Fibroblast of skin of left biceps (primary cell): Measurements from ENCODE around the gene DDIT4.

Experiments used
- DNase-seq, 2 experiments: peaks; one replicate each; pipeline ENCODE4 v3.0.0-alpha.2; 2013; ENCODE audit warnings: low read depth in 2 of 2

The DDIT4 gene

DNA sequence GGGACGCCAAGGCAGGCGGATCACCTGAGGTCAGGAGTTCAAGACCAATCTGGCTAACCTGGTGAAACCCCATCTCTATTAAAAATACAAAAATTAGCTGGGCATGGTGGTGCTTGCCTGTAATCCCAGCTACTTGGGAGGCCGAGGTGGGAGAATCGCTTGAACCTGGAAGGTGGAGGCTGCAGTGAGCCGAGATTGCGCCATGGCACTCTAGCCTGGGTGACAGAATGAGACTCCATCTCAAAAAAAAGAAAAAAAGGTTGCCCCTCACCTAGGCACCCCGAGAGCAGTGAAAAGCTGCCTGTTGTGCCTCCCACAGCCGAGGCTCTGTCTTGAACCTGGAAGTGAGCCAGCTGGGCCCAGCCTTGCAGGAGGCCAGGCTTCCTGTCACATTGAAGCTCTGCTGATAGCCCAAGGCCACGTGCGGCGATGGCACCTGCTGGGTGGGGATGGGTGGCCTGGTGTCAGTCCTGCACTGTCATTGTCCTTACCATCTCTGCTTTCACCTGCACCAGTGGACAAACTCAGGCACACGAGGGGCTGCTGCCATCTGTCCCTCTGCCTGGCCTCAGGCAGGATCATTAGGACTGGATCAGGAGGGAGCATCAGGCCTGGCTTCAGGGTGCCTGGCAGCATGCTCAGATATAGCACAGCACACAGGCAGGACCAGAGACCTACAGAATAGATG, 43.2 kb downstream of the DDIT4 start:
- DNase-seq = no peak

DNA sequence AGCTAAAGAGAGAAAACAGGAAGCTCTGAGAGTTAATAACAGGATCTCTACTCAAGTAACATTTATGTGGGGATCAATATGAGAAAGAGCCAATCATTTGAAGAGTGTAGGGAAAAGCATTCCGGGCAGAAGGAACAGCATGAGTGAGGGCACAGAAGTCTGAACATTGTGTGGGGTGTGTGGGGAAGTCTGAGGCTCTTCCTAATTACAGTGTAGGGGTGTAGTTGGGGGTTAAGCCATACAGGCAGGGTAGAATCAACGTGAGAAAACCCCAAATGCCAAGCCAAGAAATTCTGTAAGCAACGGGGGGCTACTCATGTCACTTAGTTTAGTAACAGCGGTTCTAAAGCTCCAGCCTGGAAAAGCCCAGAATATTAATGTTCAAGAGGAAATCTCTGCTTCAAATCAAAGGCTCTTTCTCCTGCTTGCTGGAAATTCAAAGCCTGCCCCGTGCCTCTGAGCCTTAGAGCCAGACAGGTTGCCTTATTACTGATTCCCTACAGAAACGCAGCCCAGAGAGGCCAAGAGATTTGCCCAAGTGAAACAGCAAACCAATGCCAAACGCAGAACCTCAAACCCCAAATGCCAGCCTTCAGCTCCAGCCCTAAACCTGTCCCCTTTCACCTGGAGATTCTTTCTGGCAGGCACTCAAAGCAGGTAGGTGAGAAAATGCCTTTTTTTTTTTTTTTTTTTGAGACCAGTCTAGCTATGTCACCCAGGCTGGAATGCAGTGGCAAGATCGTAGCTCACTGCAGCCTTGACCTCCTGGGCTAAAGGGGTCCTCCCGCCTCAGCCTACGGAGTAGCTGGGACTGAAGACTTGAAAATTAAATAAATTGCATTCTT, 44.9 kb downstream of the DDIT4 start:
- no peak for DNase-seq

DNA sequence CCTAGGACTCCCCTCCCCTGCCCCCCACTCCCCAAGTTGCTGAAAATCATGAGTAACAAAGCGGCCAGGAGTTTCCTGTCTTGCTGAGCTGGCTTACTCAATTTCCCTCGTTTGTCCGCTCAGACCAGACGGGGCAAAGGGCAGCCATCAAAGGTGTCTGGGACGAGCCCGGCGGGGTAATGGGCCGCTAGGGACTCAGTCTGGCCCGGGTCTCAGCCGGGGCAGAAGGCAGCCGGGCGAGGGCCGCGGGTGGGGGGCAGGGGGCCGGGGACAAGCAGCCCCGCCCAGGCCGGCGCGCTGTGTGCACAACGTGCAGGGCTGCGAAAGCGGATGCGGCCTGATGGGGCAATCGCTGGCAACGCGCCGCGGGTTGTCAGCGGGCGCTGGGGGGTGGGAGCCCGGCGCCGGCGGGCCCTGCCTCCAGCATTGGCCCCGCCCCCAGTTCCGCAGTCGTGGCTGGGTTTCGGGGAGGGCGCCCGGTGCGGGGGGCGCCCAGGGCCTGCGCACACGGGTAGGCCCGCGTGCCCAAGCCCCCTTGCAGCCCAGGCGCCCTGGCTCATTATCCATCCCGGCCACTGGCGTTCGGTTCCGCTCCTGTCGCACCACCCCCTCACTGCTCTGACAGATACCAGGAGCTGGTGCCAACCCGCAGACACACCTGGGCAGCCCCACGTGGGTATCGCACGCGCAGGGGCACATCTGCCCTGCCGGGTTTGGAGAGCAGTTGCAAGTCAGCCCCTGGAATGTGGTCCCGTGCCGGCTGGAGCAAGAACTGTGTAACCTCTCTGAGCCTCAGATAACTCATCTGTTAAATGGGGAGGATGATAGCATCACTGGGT, 45.9 kb downstream of the DDIT4 start:
- DNase-seq = peak; percentile 90 to 91

DNA sequence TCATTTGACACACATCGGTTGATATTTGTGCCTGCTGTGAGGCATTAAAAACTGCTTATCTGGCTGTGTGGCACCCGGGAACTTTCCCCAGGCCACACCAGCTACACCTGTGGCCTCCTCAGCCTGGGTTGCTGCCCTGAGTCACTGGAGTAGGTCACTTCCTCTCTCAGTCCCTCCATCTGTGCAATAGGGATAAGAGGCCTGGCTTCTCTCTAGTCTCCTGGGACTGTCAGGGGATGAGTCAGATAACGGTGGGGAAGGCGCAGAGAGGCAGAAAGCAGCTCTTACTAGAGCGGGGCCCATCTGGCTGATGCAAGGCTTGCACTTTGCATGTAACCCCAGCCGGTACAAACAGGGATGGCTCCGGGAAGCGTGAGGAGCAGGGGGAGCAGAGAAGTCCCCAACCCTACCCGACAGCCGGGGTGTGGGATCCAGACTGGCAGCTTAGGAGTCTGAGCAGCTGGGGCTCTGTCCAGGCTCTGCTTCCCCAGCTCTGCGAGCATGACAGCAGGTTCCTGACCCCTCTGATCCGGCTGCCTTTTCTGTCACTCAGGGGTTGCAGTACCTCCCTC, 47.0 kb downstream of the DDIT4 start:
- DNase-seq = peak; percentile 100

DNA sequence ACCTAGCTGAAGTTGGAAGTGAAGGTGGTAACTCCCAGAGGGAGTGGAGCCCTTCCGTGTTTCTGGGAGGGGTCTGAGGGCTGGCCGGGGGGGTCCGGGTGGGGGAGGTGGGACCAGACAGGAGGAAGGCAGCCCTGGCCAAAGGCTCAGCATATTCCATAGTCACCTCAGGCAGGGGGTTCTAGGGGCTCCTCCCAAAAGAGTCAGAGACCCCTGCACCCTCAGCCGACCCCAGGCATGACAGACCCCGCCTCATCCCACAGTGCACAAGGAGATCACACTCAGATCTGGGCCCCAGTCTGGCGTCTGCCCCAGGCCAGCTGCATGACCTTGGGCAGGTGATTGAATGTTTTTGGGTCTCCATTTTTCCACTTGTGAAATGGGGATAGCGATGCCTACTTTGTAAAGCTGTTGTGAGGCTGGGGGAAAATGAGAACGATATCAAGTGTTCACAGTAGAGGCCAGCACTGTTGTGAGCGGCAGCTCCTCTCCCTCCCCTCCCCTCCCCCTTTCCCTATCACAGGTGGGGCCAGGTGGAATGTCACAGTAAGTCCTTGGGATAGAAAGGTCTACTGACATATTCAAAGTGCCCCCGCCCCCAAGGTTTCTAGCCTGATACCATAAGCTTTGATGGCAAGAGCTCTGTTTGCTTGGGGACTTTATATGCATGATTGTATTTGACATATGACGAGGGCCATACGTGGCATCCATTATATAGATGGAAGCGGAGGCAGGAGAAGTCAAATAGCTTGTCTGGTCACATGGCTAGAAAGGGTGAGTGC, 47.7 kb downstream of the DDIT4 start:
- no peak for DNase-seq

DNA sequence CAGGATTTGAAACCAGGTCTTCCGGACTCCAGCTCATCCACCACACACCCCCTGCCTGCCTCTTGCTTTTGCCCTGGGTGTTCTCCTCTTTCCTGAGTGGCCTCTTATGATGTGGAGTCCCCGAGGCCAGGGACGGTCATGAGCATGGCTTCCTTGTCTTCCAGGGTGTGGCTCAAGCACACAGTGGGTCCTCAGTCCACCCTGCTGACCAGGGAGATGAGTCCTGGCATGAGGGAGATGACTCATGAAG, 48.2 kb downstream of the DDIT4 start:
- DNase-seq = no peak

DNA sequence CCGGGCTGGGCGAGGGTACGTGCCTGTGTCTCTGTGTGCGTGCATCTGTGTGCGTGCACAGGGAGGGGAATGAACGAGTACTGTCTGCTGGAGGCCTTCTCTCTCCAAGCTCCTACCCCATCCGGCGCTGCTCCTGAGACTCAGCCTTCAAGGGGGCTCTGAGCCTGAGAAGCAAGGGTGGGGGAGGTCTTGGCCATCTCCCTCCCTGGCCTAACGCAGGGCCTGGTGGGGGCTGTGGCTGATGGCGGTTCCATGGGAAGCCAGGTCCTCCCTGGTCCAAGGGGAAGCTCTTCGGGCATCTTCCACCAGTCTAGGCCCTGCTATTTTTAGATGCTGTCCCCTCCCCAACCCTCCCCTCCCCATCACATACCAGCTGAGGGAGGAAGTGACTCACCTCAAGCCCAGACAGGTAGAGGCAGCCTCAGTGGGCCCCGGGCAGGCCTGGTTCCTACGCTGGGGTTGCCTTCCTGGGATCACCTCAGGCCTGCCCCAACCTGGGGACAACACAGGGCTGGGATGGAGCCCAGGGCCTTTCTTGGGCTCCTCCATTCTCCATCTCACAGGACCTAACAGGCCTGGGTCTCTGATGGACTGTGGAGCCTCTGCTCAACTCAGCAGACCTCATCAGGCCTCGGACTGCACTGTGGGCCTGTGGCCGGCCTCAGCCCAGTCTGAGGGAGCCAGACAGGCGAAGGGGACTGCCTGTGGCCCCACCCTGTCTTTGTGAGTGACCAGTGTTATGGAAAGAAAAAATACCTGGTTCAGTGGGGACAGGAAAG, 48.7 kb downstream of the DDIT4 start:
- DNase-seq = no peak

DNA sequence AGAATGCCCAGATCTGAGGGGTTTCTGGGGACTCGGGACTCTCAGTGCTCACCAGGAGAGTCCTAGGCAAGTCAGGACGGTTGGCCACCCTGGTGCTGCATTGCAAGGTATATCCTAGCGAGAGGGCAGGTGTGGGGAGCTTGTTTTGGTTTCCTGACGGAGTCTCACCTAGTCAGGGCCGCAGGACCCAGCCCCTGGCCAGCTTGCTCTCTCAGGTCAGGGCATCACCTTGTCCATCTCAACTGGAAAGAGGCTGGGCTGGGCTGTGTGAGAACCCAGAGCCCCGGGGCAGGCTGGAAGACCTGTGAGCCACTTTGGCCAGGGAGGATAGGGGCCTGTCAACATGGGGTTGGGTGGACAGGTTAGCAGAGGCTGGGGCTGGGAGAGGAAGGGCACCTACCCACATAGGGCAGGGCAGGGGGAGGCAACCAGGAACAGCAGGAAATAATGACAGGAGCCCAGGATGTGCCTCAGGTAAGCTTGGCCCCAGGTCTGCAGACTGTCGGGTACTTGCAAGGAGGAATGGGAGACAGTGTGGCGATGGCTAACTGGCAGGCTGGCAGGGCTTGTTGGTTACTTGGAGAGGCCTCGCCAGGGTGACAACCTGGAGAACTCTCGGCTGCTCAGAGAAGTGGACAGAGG, 49.5 kb downstream of the DDIT4 start:
- DNase-seq = no peak

DNA sequence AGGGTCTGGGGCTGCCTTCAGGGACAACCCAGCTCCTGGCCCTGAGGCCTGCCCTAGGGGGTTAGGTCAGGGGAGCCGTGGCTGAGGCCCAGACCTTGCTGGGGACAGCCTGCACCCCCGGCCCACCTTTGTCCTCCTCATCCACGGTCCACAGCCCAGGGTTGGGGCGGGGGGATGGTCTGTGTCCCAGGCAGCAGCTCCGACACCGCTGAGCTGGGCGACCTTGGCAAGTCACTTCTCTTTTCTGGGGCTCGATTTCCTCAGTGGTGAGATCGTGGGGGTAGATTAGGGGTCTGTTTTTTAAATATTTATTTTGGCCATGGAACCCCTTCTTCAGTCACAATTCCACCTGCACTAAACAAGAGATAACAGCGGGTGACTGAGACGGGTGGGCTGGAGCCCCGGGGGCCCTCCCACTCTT, 50.1 kb downstream of the DDIT4 start:
- DNase-seq = no peak
